Renal pelvis (tissue), 4 donors: ENCODE measurements around the gene DHX34. TPM values are rescaled to one million over a fixed set of nuclear protein-coding genes. Genes with fewer than 3 reads are reported as not detected.
"Not testable (repeated sequence)": the region's sequence is repeated elsewhere in the genome, so short reads cannot be mapped to it uniquely, and the experiment has no call there.

Experiments used
- DNase-seq: peaks from one replicate; pipeline ENCODE4 v3.0.0-alpha.2; 2013
- polyA plus RNA-seq, 3 donors: library from polyadenylated mRNA; unstranded; fragments of 120-200 nt; gene quantifications; one replicate each; pipeline ENCODE4 v1.2.1, GENCODE V29; 2013; ENCODE audit not compliant: insufficient read length in 3 of 3

DHX34 gene
- polyA plus RNA-seq, 3 donors: 18.3 to 20.4 (median 18.4) TPM

GRCh38 chr19:47362321-47362720 lies 13.2 kb downstream of the DHX34 start:
- DNase-seq: no peak

- DNase-seq: no peak
Measured at GRCh38 chr19:47363758-47364531, 14.8 kb downstream of the DHX34 start.

DNA sequence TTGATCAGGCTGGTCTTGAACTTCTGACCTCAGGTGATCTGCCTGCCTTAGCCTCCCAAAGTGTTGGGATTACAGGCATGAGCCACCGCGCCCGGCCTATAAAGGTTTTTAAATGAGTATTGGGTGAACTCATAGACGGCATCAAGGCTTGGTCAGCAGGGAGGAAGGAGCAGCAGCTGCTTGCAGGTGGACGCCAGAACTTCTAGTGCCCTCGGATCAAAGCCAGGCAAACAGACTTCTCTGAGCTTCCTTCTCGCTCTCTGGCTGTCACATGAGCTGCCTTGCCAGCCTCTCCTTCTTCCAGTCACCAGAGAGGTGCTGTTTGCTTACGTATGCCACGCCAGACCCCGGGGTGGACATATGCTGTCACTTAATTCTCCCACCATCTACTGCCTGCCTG lies 16.3 kb downstream of the DHX34 start:
- DNase-seq: not testable (repeated sequence)

- DNase-seq: no peak
Measured at GRCh38 chr19:47370045-47370611, 21.0 kb downstream of the DHX34 start.

GRCh38 chr19:47371261-47371660 lies 22.1 kb downstream of the DHX34 start:
- DNase-seq: no peak

DNA sequence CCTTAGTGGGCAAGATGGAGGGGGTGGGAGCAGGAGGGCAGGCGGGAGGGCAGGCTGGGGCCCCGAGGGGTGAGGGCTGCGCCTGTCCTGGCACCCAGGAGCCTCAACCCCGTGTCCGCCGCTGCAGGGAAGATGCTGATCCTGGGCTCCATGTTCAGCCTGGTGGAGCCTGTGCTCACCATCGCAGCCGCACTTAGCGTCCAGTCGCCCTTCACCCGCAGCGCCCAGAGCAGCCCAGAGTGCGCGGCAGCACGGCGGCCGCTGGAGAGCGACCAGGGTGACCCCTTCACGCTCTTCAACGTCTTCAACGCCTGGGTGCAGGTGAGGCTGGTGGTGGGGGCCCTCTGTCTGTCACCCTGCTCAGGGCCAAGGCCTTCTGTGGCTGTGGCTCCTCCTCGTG lies 23.5 kb downstream of the DHX34 start:
- no peak for DNase-seq

GRCh38 chr19:47373246-47374240 lies 24.4 kb downstream of the DHX34 start:
- no peak for DNase-seq

GRCh38 chr19:47374876-47375693 lies 26.0 kb downstream of the DHX34 start:
- DNase-seq: no peak

GRCh38 chr19:47375694-47376588 lies 26.8 kb downstream of the DHX34 start:
- no peak for DNase-seq

DNA sequence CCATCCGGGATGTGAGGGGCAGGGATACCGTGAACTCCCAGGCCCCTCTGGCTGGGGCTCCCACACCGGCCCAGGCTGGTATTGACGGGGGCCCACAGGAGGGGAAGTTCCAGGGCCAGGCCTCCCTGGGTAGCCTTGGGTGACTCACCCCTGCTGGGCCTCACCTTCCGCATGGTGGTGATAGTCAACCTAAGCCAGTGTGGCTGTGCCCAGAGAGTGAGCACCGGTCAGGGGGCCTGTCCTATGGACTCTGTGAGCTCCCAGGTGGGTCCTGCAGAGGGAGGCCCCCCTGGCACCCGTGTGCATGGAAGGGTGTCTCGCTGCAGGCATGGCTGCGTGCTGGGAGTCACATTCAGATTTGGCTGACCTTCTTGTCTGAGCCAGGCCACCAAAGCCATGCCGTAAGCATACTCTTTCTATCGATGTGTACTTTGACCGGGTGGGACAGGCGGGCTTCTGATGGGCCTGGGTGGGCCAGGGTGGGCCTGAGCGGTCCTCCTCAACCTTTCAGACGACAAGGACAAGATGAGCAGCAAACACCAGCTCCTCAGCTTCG lies 27.6 kb downstream of the DHX34 start:
- no peak for DNase-seq

DNA sequence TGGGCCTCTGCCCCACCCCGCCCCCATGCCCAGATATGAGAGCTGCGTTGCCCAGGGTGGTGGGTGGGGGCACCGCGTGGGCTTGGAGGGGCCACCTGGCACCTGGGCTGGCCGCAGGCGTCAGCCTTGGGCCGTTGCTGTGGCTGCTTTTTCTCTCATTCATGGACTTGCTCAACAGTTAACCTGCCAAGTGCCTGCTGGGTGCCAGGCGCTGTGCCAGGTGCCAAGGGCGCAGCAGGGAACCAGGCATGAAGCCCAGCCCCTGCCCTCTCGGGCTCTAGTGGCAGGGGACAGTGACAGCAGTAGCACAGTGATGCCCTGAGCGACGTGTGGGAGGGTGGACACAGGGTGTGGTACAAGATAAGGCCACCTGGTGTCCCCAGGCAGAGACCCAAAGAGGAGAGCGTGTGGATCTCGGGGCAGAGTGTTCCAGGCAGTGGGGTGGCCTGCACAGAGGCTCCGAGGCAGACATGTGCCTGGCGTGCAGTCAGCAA lies 28.1 kb downstream of the DHX34 start:
- no peak for DNase-seq

DNA sequence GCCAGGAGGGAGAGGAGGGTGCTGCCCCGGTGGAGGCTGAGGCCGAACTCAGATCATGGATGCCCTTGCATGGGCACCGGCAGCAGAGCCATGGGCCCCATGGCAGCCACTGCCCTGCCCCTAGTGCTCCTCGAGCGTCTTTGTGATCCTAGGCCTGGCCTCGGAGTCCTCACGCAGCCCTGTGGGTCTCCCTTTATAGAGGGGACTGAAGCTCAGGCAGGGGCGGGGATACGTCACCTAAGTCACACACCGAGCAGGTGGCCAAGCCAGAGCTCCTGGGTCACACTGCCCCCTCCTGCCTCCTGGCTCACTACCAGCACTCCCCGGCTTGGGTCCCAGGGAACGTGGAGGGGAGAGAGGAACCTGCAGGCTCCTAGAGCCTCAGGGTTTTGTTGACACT lies 28.7 kb downstream of the DHX34 start:
- DNase-seq: no peak

- no peak for DNase-seq
Measured at GRCh38 chr19:47378246-47378645, 29.1 kb downstream of the DHX34 start.

GRCh38 chr19:47379381-47379938 lies 30.3 kb downstream of the DHX34 start:
- no peak for DNase-seq

DNA sequence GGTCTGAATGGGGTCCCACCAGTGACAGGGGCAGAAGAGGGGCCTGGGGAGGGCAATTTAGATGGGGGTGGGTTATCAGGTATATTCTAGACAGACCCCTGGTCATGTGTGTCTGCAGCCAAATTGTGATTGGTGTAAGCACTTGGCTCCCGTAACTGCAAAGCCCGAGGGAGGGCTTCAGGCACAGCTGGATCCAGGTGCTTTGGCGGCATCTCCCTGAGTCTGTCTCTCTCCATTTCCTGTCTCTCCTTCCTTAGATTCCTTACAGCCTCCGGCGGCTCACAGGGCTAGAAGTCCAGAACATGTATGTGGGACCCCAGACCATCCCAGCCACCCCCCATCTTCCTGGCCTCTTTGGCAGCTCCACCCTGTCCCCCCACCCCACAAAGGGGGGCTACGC lies 31.4 kb downstream of the DHX34 start:
- DNase-seq: no peak

DNA sequence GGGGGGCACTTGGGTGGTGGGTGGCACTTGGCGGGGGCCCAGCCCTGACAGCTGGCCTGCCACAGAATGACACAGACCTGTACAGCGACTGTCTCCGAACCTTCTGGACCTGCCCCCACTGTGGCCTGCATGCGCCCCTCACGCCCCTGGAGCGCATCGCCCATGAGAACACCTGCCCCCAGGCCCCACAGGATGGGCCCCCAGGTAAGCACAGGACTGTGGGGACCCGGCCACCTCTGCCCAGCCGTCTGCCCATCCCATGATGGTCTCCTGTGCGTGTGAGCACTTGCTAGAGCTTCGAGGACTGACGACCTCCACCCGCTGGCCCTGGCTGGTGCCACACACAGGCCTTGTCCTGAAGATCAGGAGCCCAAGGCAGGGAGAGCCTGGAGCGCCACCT lies 32.0 kb downstream of the DHX34 start:
- no peak for DNase-seq

DNA sequence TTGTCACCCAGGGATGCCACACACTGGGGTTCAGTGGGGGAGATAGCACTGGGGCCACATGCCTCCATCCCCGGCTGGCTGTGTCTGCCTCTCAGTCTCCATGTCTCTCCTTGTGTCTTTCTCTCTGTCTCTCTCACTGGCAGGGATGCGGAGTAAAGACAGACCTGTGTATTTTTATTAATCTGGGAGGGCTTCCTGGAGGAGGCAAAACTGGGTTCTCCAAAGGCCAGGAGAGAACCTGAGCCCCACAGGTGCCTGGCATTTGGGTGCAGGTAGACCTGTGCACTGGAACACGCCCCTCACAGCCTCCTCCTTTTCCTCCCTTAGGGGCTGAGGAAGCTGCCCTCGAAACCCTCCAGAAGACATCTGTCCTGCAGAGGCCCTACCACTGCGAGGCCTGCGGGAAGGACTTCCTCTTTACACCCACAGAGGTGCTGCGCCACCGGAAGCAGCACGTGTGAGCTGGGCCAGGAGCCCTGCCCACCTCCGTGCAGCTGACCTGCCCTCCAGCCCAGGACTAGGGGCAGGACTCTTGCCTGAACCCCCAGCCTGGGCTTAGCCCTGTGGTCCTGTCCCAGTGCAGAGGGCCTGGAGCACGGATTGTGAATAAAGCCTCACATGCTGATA lies 32.7 kb downstream of the DHX34 start:
- DNase-seq: no peak

- DNase-seq: not testable (repeated sequence)
Measured at GRCh38 chr19:47383890-47384289, 34.8 kb downstream of the DHX34 start.

GRCh38 chr19:47384533-47384932 lies 35.4 kb downstream of the DHX34 start:
- DNase-seq: not testable (repeated sequence)
